ENCODE results near the gene FHIT.

The FHIT gene

GRCh38 chr3:60856257-60857046 is 394.8 kb downstream of the FHIT start:
- no peak for DNase-seq

GRCh38 chr3:60855250-60855649 is 396.0 kb downstream of the FHIT start:
- no peak for DNase-seq
- no peak for TF ChIP-seq CTCF (IDR thresholded peaks at IDR 0.05; ENCODE audit: low read depth, low read length)

More at GRCh38 chr3:60856257-60857046, 394.8 kb downstream of the FHIT start:
- H3K36me3 ChIP-seq = no peaks in the 10 kb centered on the region
- no peaks in the 10 kb centered on the region for H3K9me3 ChIP-seq
- H3K4me3 ChIP-seq (ENCODE audit: low read depth, low read length) = no peak overlapping the region
- H3K4me1 ChIP-seq = no peaks in the 10 kb centered on the region
- TF ChIP-seq CTCF (IDR thresholded peaks at IDR 0.05; ENCODE audit: low read depth, low read length) = no peak
- no peaks in the 10 kb centered on the region for H3K27me3 ChIP-seq

GRCh38 chr3:60854791-60855190 is 396.5 kb downstream of the FHIT start:
- no peaks in the 10 kb centered on the region for H3K4me1 ChIP-seq
- DNase-seq = no peak
- H3K27me3 ChIP-seq = no peaks in the 10 kb centered on the region
- no peak overlapping the region for H3K4me3 ChIP-seq (ENCODE audit: low read depth, low read length)
- TF ChIP-seq CTCF (IDR thresholded peaks at IDR 0.05; ENCODE audit: low read depth, low read length) = no peak
- H3K36me3 ChIP-seq = no peaks in the 10 kb centered on the region
- no peaks in the 10 kb centered on the region for H3K9me3 ChIP-seq

More at GRCh38 chr3:60855250-60855649, 396.0 kb downstream of the FHIT start:
- Histone ChIP-seq H3K4me1 (no peaks in the 10 kb centered on the region), H3K36me3 (no peaks in the 10 kb centered on the region), H3K27me3 (no peaks in the 10 kb centered on the region), H3K9me3 (no peaks in the 10 kb centered on the region), H3K4me3 (ENCODE audit: low read depth, low read length) (no peak overlapping the region)

- no peak overlapping the region for H3K4me3 ChIP-seq (ENCODE audit: low read depth, low read length)
- no peak for TF ChIP-seq CTCF (IDR thresholded peaks at IDR 0.05; ENCODE audit: low read depth, low read length)
- no peaks in the 10 kb centered on the region for H3K36me3 ChIP-seq
- no peaks in the 10 kb centered on the region for H3K9me3 ChIP-seq
- H3K27me3 ChIP-seq = no peaks in the 10 kb centered on the region
- no peaks in the 10 kb centered on the region for H3K4me1 ChIP-seq
- DNase-seq = no peak
Observed at GRCh38 chr3:60847791-60848190, 403.5 kb downstream of the FHIT start.

GRCh38 chr3:60844256-60844655 is 407.0 kb downstream of the FHIT start:
- Histone ChIP-seq H3K4me1 (no peaks in the 10 kb centered on the region), H3K36me3 (no peaks in the 10 kb centered on the region), H3K9me3 (no peaks in the 10 kb centered on the region), H3K4me3 (ENCODE audit: low read depth, low read length) (no peak overlapping the region), H3K27me3 (no peaks in the 10 kb centered on the region)
- TF ChIP-seq CTCF (IDR thresholded peaks at IDR 0.05; ENCODE audit: low read depth, low read length) = no peak
- DNase-seq = no peak

- Histone ChIP-seq H3K9me3 (no peaks in the 10 kb centered on the region), H3K4me1 (no peaks in the 10 kb centered on the region), H3K4me3 (ENCODE audit: low read depth, low read length) (no peak overlapping the region), H3K36me3 (no peaks in the 10 kb centered on the region), H3K27me3 (no peaks in the 10 kb centered on the region)
- TF ChIP-seq CTCF (IDR thresholded peaks at IDR 0.05; ENCODE audit: low read depth, low read length) = no peak
- no peak for DNase-seq
Observed at GRCh38 chr3:60841355-60841754, 409.9 kb downstream of the FHIT start.
